GM12891 (cell line): ENCODE data around the gene CFB.

Experiments
- PAX5 ChIP-seq: IDR thresholded peaks from 2 replicates; pipeline ENCODE4 v1.6.1; 2011; ENCODE audit warnings: low read length, moderate library complexity, mild to moderate bottlenecking; ENCODE audit not compliant: insufficient read depth, severe bottlenecking
- POLR2A ChIP-seq: IDR thresholded peaks from 2 replicates; pipeline ENCODE4 v1.6.1; 2011; ENCODE audit warnings: low read depth, low read length, control low read depth
- POLR2AphosphoS5 ChIP-seq: IDR thresholded peaks from 2 replicates; pipeline ENCODE4 v1.6.1; 2011; ENCODE audit warnings: low read depth, low read length, control low read depth
- POU2F2 ChIP-seq: IDR thresholded peaks from 2 replicates; pipeline ENCODE4 v1.6.1; 2011; ENCODE audit warnings: low read depth, mild to moderate bottlenecking, control low read depth, low read length, moderate library complexity
- SPI1 ChIP-seq: IDR thresholded peaks from 2 replicates; pipeline ENCODE4 v1.6.1; 2011; ENCODE audit warnings: low read depth, low read length, control low read depth
- TAF1 ChIP-seq: IDR thresholded peaks from 2 replicates; pipeline ENCODE4 v1.6.1; 2011; ENCODE audit warnings: low read depth, low read length, control low read depth

DNA sequence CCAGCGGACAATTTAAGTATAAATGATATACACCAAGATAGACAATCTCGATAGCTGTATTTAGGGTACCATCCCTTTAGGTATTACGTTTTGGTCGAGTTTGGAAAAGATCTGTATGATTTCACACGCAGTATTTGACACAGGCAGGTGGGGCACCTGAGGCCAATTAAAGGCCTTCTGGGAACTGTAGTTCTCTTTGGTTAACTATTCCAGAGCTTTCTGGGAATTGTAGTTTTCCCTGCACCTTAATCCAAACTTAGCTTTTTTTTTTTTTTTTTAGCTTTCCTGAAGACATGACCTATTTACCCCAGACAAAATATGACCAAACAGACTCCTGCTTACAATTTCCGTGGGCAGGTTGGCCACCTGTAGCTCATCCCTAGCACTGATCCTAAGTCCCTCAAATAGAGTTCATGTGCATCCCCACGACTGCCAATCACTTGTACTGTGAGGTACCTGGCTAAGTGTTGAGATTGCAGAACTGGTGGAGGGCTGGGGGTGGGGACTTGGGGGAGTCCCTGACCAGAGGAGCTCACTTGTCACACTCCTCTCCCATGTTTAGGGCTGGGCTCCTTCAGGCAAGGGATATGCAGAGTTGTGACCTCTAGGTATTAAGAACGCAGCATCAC lies 47.4 kb upstream of the CFB start:
- no peak for TF ChIP-seq POLR2AphosphoS5
- TF ChIP-seq POLR2A, result no peak
- no peak for TF ChIP-seq PAX5
- no peak for TF ChIP-seq TAF1
- no peak for TF ChIP-seq POU2F2
- no peak for TF ChIP-seq SPI1
